ENCODE data around the gene HPS4. TPM values are rescaled to one million over a fixed set of nuclear protein-coding genes. Genes with fewer than 3 reads are reported as not detected.
"Not testable (repeated sequence)": the region's sequence is repeated elsewhere in the genome, so short reads cannot be mapped to it uniquely, and the experiment has no call there.

The HPS4 gene
- polyA plus RNA-seq, 1 of the 3 experiments (the other 2 are of a cell fraction) = 22.5 TPM

DNA sequence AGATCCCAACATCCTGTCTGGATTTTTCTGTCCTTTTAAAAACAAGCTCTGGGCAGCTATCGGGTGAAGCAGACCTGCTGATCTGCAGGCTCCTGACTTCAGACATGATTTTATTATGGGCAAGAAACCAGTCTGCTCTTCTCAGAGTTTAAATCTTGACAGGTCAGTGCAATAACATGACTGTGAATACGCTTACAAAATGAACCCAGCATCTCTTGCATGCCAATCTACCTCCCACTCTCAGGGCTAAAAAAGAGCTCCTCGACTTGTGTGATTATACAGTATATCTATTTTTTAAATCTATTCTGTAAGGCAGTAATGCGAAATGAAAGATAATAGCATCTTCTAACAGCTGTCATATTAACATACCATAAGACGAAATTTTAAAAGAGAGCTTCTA lies 73.2 kb downstream of the HPS4 start:
- no peaks in the 10 kb centered on the region for H3F3A ChIP-seq (replicated peaks; ENCODE audit: insufficient read depth)
- no peak overlapping the region for H3K4me2 ChIP-seq
- TF ChIP-seq, protein P1, sequence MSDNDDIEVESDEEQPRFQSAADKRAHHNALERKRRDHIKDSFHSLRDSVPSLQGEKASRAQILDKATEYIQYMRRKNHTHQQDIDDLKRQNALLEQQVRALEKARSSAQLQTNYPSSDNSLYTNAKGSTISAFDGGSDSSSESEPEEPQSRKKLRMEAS (IDR thresholded peaks at IDR 0.05; ENCODE audit: low read depth) = no peak
- no peaks in the 10 kb centered on the region for H3K36me3 ChIP-seq (replicated peaks in 1 of 2; ENCODE audit: control insufficient read depth in 1 of 2, insufficient read depth in 2 of 2, low read length in 1 of 2)
- H3K4me3 ChIP-seq (ENCODE audit: low read depth in 2 of 2, low read length in 1 of 2) = no peak overlapping the region
- POLR2A ChIA-PET = interaction anchor here (0.6 kb wide), 1 partner anchor 1623 kb away, joined by 4 read pairs; no protein-coding TSS in a partner anchor
- no peak overlapping the region for H3K9ac ChIP-seq
- CTCF ChIA-PET = interaction anchor here (0.8 to 3.1 kb wide), 4 partner anchors 15 to 50 kb away, joined by 3 to 20 read pairs (median 6); no protein-coding TSS in a partner anchor
- no peak overlapping the region for H2AFZ ChIP-seq (ENCODE audit: low read depth)
- H3K9me2 ChIP-seq = no peaks in the 10 kb centered on the region
- H3K79me2 ChIP-seq (ENCODE audit: insufficient read depth) = no peaks in the 10 kb centered on the region
- peaks cover 0 to 2% of the 10 kb centered on the region in 2 experiments; a peak in 1 of 4 replicates for H3K4me1 ChIP-seq (ENCODE audit: control insufficient read depth in 1 of 2, insufficient read depth in 2 of 2, low read depth in 1 of 2, low read length in 1 of 2)
- no peak overlapping the region for H3K27ac ChIP-seq (ENCODE audit: low read depth in 2 of 2, low read length in 1 of 2)
- DNase-seq = no peak
- WGBS (ENCODE audit: low lambda C conversion rate) = 17% methylated on average over 5 of the region's 5 CpGs
- no peaks in the 10 kb centered on the region for H3K9me3 ChIP-seq
- no peaks in the 10 kb centered on the region for H4K20me1 ChIP-seq (ENCODE audit: insufficient read depth)
- no peaks in the 10 kb centered on the region; the same call in 1 of the 2 replicates for H3K27me3 ChIP-seq (ENCODE audit: insufficient read depth)

DNA sequence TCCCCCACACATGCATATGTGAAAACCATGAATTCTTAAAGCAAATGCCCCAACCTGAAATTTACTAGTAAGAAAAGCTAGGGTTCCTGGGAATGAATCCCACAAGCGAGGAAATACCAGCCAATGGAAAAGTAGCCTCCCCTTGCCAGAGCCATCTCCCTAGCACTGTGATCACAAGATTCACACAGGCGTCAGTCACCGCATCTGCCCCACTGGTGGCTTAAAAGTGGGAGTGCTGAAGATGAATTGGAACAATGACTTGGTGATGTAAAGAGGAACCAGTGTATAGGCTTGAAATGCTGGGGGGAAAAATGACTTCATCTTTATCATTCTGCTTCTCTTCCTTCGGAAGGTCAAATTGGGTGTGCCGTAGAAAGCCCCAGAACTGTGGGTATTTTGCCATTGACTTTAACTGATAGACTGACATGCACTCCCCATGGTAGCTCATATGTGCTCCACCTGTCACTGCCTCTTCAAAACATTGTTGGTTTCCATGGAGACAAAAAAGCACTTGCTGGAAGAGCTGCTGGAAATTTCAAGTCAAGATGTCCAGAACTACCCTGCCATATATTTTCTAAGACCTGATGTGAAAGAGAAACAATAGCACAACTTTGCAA lies 73.8 kb downstream of the HPS4 start:
- Histone ChIP-seq H3K4me3 (ENCODE audit: low read depth in 2 of 2, low read length in 1 of 2) (no peak overlapping the region), H3K4me1 (ENCODE audit: control insufficient read depth in 1 of 2, insufficient read depth in 2 of 2, low read depth in 1 of 2, low read length in 1 of 2) (peaks cover 0 to 6% of the 10 kb centered on the region in 2 experiments; a peak in 1 of 4 replicates), H3K9me3 (no peaks in the 10 kb centered on the region), H2AFZ (ENCODE audit: low read depth) (no peak overlapping the region), H3K36me3 (replicated peaks in 1 of 2; ENCODE audit: control insufficient read depth in 1 of 2, insufficient read depth in 2 of 2, low read length in 1 of 2) (no peaks in the 10 kb centered on the region), H3K27me3 (ENCODE audit: insufficient read depth) (no peaks in the 10 kb centered on the region; the same call in 1 of the 2 replicates), H3F3A (replicated peaks; ENCODE audit: insufficient read depth) (no peaks in the 10 kb centered on the region), H4K20me1 (ENCODE audit: insufficient read depth) (no peaks in the 10 kb centered on the region), H3K9ac (no peak overlapping the region), H3K9me2 (no peaks in the 10 kb centered on the region), H3K27ac (ENCODE audit: low read depth in 2 of 2, low read length in 1 of 2) (no peak overlapping the region), H3K4me2 (no peak overlapping the region), H3K79me2 (ENCODE audit: insufficient read depth) (no peaks in the 10 kb centered on the region)
- ChIA-PET POLR2A (no interaction called here), CTCF (interaction anchor here (1.3 to 3.1 kb wide), 4 partner anchors 14 to 51 kb away, joined by 3 to 20 read pairs (median 6); no protein-coding TSS in a partner anchor)
- DNase-seq = no peak
- 58% methylated on average over 5 of the region's 5 CpGs for WGBS (ENCODE audit: low lambda C conversion rate)
- TF ChIP-seq RXRA (IDR thresholded peaks at IDR 0.05; ENCODE audit: borderline replicate concordance, low read depth) = no peak
- TF ChIP-seq RAD21 (IDR thresholded peaks at IDR 0.05; ENCODE audit: low read length) = no peak
- TF ChIP-seq FOXM1 (IDR thresholded peaks at IDR 0.05; ENCODE audit: low read depth) = no peak
- TF ChIP-seq TCF12 (IDR thresholded peaks at IDR 0.05) = no peak
- TF ChIP-seq, protein P1 (IDR thresholded peaks at IDR 0.05; ENCODE audit: low read depth) = no peak
- TF ChIP-seq MXI1 (IDR thresholded peaks at IDR 0.05; ENCODE audit: low read depth, low read length) = no peak

DNA sequence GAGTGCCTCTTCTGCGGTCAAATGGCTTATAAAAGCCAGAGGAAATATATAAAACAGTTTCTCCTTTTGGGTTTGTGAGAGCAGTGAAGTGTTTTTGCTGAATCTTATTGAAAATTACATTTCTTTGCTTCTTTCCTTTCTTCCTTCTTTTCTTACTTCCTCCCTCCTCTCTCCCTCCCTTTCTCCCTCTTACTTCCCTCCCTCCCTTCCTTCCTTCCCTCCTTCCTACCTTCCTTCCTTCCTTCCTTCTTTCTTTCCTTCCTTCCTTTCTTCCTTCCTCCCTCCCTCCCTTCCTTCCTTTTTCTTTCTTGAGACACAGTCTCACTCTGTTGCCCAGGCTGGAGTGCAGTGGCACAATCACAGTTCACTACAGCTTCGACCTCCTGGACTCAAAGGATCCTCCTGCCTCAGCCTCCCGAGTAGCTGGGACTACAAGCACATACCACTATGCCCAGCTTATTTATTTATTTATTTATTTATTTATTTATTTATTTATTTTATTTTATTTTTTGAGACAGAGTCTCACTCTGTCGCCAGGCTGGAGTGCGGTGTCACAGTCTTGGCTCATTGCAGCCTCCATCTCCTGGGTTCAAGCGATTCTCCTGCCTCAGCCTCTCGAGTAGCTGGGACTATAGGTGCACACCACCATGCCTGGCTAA lies 74.9 kb downstream of the HPS4 start:
- H2AFZ ChIP-seq (ENCODE audit: low read depth); H3K27me3 ChIP-seq (ENCODE audit: insufficient read depth); H3K4me3 ChIP-seq (ENCODE audit: low read depth in 2 of 2, low read length in 1 of 2); DNase-seq; H3K4me1 ChIP-seq (ENCODE audit: control insufficient read depth in 1 of 2, insufficient read depth in 2 of 2, low read depth in 1 of 2, low read length in 1 of 2); H3K9me2 ChIP-seq; H3K9me3 ChIP-seq; H4K20me1 ChIP-seq (ENCODE audit: insufficient read depth); H3K36me3 ChIP-seq (replicated peaks in 1 of 2; ENCODE audit: control insufficient read depth in 1 of 2, insufficient read depth in 2 of 2, low read length in 1 of 2); H3K4me2 ChIP-seq; H3K9ac ChIP-seq; POLR2A ChIA-PET; H3K79me2 ChIP-seq (ENCODE audit: insufficient read depth); H3K27ac ChIP-seq (ENCODE audit: low read depth in 2 of 2, low read length in 1 of 2); H3F3A ChIP-seq (replicated peaks; ENCODE audit: insufficient read depth): not testable (repeated sequence)
- CTCF ChIA-PET = interaction anchor here (0.6 to 1.3 kb wide), 3 partner anchors 10 to 119 kb away, joined by 3 to 4 read pairs (median 3); no protein-coding TSS in a partner anchor
- 58% methylated on average over 7 of the region's 7 CpGs for WGBS (ENCODE audit: low lambda C conversion rate)

All from SK-N-SH (cell line).